ENCODE measurements around the gene RPS19BP1. TPM values are rescaled to one million over a fixed set of nuclear protein-coding genes. Genes with fewer than 3 reads are reported as not detected.

RPS19BP1 gene
- total RNA-seq, 1 donor from 2014 or later: 67.9 TPM

DNA sequence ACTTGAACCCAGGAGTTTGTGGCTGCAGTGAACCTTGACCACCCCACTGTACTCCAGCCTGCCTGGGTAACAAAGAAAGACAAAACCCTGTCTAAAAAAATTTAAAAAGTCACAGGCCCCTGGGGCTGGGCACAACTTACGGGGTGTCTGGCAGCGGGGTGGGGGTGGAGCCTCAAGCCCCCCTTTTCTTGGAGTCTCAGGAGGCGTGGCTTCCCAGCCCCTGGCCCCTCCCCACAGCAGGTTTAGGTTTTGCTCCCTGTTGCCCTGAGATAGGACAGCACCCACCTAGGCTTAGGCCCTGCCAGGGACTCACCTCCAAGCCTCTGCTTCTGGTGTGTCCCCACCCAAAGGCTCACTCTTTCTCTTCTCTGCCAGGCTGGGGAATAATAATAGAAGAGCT lies 53.3 kb downstream of the RPS19BP1 start:
- Histone ChIP-seq H3K4me1 (no peaks in the 10 kb centered on the region), H3K9me3 (no peaks in the 10 kb centered on the region), H3K4me3 (no peak overlapping the region), H3K27me3 (ENCODE audit: low read depth) (no peaks in the 10 kb centered on the region), H3K36me3 (no peaks in the 10 kb centered on the region), H3K27ac (no peak overlapping the region)
- TF ChIP-seq, protein P1, sequence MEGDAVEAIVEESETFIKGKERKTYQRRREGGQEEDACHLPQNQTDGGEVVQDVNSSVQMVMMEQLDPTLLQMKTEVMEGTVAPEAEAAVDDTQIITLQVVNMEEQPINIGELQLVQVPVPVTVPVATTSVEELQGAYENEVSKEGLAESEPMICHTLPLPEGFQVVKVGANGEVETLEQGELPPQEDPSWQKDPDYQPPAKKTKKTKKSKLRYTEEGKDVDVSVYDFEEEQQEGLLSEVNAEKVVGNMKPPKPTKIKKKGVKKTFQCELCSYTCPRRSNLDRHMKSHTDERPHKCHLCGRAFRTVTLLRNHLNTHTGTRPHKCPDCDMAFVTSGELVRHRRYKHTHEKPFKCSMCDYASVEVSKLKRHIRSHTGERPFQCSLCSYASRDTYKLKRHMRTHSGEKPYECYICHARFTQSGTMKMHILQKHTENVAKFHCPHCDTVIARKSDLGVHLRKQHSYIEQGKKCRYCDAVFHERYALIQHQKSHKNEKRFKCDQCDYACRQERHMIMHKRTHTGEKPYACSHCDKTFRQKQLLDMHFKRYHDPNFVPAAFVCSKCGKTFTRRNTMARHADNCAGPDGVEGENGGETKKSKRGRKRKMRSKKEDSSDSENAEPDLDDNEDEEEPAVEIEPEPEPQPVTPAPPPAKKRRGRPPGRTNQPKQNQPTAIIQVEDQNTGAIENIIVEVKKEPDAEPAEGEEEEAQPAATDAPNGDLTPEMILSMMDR (IDR thresholded peaks at IDR 0.05): no peak
- no peak for ATAC-seq
- DNase-seq: no peak
- intact Hi-C loops (cut with DNase I): no loop called here

Other genes starting within 250 kb of the RPS19BP1 start
- gene RPL3, start 213.1 kb downstream of the RPS19BP1 start, total RNA-seq: 1,467 TPM
- gene SYNGR1, start 182.8 kb downstream of the RPS19BP1 start, total RNA-seq: 13.4 TPM
- gene TAB1, start 133.0 kb downstream of the RPS19BP1 start, total RNA-seq: 27.2 TPM
- 41.5 TPM for gene MGAT3, start 75.7 kb downstream of the RPS19BP1 start, total RNA-seq
- 27.7 TPM for gene MIEF1, start 30.5 kb downstream of the RPS19BP1 start, total RNA-seq
- gene ATF4, start 12.2 kb downstream of the RPS19BP1 start, total RNA-seq: 327 TPM
- 0.21 TPM for gene CACNA1I, start 38.0 kb upstream of the RPS19BP1 start, total RNA-seq

Data from lower lobe of right lung (tissue), 2 donors.